ENCODE data around the gene ZC3HAV1. TPM values are rescaled to one million over a fixed set of nuclear protein-coding genes. Genes with fewer than 3 reads are reported as not detected.

ZC3HAV1 gene
- 42.7 and 43.0 TPM in 2 replicates for total RNA-seq
- long read RNA-seq, full-length matches to known transcripts, result 58 of 132 reads
- long read RNA-seq, partial matches to known transcripts, result 59 of 132 reads
- long read RNA-seq, other reads (novel, unspliced or antisense), result 15 of 132 reads

DNA sequence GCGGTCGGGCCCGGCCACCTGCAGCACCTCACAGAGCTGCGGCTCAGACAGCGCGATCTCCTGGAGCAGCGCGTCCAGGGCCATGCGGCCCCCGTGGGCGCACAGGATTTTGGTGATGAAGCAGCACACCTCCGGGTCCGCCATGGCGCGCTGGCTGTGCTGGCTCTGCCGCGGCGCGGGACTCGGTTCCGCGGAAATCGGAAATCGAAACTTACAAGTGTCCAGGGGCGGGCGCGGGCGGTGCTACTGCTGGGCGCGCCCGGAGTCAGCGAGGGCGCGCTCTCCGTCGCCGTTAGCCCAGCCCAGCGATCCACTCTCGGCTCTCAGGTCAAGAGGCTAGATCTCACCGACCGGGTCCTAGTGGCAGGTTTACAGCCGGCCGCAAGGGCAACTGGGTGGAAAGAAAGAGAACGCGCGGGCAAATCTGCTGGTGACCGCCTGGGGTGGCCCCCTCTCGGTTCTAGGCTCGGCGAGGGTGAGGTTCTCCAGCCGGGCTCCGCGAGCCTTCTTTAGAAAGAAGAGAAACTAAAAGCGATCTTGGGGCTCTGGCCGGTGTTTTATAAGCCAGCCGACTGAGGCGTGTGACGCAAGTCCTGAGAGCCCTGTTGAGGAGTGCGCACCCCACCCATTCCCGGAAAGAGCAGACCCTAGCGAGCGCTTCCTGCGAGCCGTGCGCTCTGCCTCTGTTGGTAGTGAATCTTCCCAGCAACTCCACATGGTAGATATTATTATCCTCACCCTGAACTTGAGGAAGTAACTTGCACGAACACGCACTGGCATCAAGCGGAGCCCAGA, at the start of gene ZC3HAV1:
Gene ZC3HAV1, minus strand, starts transcription at position 533 of the 795 bp plus-strand sequence. Its CDS starts 389 bp downstream, at position 144.
- peak within 1 kb of the TSS; percentile 95 for H3K27ac Mint-ChIP-seq (ENCODE audit: unreplicated experiment)
- no peaks in the 10 kb centered on the region for H3K9me3 Mint-ChIP-seq (ENCODE audit: unreplicated experiment)
- peak; percentile 90 for DNase-seq (ENCODE audit: extremely low spot score, unreplicated experiment)

GRCh38 chr7:139153832-139154231, 44.3 kb upstream of the ZC3HAV1 start:
- Mint-ChIP-seq H3K27ac (ENCODE audit: unreplicated experiment) (no peak overlapping the region), H3K4me1 (ENCODE audit: unreplicated experiment) (no peaks in the 10 kb centered on the region), H3K9me3 (ENCODE audit: unreplicated experiment) (peaks cover 3% of the 10 kb centered on the region), H3K36me3 (ENCODE audit: unreplicated experiment) (peaks cover 16% of the 10 kb centered on the region), H3K4me3 (ENCODE audit: unreplicated experiment) (no peak overlapping the region), H3K27me3 (ENCODE audit: unreplicated experiment) (no peaks in the 10 kb centered on the region)
- TF ChIP-seq, protein P1, sequence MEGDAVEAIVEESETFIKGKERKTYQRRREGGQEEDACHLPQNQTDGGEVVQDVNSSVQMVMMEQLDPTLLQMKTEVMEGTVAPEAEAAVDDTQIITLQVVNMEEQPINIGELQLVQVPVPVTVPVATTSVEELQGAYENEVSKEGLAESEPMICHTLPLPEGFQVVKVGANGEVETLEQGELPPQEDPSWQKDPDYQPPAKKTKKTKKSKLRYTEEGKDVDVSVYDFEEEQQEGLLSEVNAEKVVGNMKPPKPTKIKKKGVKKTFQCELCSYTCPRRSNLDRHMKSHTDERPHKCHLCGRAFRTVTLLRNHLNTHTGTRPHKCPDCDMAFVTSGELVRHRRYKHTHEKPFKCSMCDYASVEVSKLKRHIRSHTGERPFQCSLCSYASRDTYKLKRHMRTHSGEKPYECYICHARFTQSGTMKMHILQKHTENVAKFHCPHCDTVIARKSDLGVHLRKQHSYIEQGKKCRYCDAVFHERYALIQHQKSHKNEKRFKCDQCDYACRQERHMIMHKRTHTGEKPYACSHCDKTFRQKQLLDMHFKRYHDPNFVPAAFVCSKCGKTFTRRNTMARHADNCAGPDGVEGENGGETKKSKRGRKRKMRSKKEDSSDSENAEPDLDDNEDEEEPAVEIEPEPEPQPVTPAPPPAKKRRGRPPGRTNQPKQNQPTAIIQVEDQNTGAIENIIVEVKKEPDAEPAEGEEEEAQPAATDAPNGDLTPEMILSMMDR (IDR thresholded peaks at IDR 0.05), result no peak
- no peak for DNase-seq (ENCODE audit: extremely low spot score, unreplicated experiment)

More for the DNA sequence above, at the start of gene ZC3HAV1:
- peak within 1 kb of the TSS; percentile 94 for H3K4me3 Mint-ChIP-seq (ENCODE audit: unreplicated experiment)
- H3K27me3 Mint-ChIP-seq (ENCODE audit: unreplicated experiment), result no peaks in the 10 kb centered on the region
- H3K36me3 Mint-ChIP-seq (ENCODE audit: unreplicated experiment), result no peaks in the 10 kb centered on the region
- TF ChIP-seq, protein P1 (IDR thresholded peaks at IDR 0.05), result no peak
- peaks cover 32% of the 10 kb centered on the region for H3K4me1 Mint-ChIP-seq (ENCODE audit: unreplicated experiment)

GRCh38 chr7:139152149-139152548, 42.6 kb upstream of the ZC3HAV1 start:
- TF ChIP-seq, protein P1 (IDR thresholded peaks at IDR 0.05), result no peak
- Mint-ChIP-seq H3K9me3 (ENCODE audit: unreplicated experiment) (peaks cover 3% of the 10 kb centered on the region), H3K36me3 (ENCODE audit: unreplicated experiment) (peaks cover 22% of the 10 kb centered on the region), H3K27ac (ENCODE audit: unreplicated experiment) (no peak overlapping the region), H3K4me1 (ENCODE audit: unreplicated experiment) (no peaks in the 10 kb centered on the region), H3K4me3 (ENCODE audit: unreplicated experiment) (no peak overlapping the region), H3K27me3 (ENCODE audit: unreplicated experiment) (no peaks in the 10 kb centered on the region)
- DNase-seq (ENCODE audit: extremely low spot score, unreplicated experiment), result no peak

DNA sequence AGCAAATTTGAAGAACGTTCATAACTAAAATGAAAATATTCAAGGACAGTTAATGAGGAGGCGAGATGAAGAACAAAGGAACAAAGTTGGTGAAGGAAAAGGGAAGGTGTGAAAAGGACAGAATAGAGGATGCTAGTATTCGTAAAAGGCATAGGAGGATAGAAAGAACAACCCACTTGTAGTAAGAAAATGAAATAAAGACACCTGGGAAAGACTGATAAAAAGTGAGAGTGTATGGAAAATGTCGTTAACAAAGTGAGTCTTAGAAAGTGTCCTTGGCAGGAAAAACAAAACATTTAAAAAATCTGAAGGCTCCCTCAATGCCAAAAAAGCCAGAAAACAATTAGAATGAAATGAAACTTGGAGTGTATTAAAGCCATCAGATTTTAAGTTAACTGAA, 29.6 kb upstream of the ZC3HAV1 start:
- no peak overlapping the region for H3K27ac Mint-ChIP-seq (ENCODE audit: unreplicated experiment)
- H3K4me1 Mint-ChIP-seq (ENCODE audit: unreplicated experiment), result peaks cover 2% of the 10 kb centered on the region
- no peak overlapping the region for H3K4me3 Mint-ChIP-seq (ENCODE audit: unreplicated experiment)
- DNase-seq (ENCODE audit: extremely low spot score, unreplicated experiment), result no peak
- no peaks in the 10 kb centered on the region for H3K9me3 Mint-ChIP-seq (ENCODE audit: unreplicated experiment)
- H3K27me3 Mint-ChIP-seq (ENCODE audit: unreplicated experiment), result no peaks in the 10 kb centered on the region
- TF ChIP-seq, protein P1 (IDR thresholded peaks at IDR 0.05), result no peak
- peaks cover 20% of the 10 kb centered on the region for H3K36me3 Mint-ChIP-seq (ENCODE audit: unreplicated experiment)

Measured in osteocyte (in vitro differentiated cells).